Adrenal gland (tissue), 5 donors: Measurements from ENCODE around the gene SORBS1.

Experiments used
- CTCF ChIP-seq, 6 experiments: fragments of 450-650 bp in 4 of 6; fragments of 200-600 bp in 2 of 6; sonication (generic) in 1 of 6; IDR thresholded peaks; 1 replicate in 5 of 6; 2 replicates in 1 of 6; pipeline versions ENCODE4 v1.5.1 to v1.8.0; 2016 to 2021; ENCODE audit warnings: antibody characterized with exemption in 6 of 6, mild to moderate bottlenecking in 2 of 6, moderate library complexity in 1 of 6
- POLR2A ChIP-seq, 2 donors: fragments of 450-650 bp; IDR thresholded peaks; one replicate each; pipeline ENCODE4 v1.6.1; 2017; ENCODE audit warnings: antibody characterized with exemption in 2 of 2, mild to moderate bottlenecking in 2 of 2, moderate library complexity in 1 of 2
- donor health status: DM: no; HTN: no; CAD: no.

GRCh38 chr10:95334805-95335144 is 226.4 kb downstream of the SORBS1 start:
- no peak for TF ChIP-seq CTCF (IDR thresholded peaks at IDR 0.05)
- TF ChIP-seq POLR2A (IDR thresholded peaks at IDR 0.05) = no peak
